Uterus (tissue), 2 donors: ENCODE results near the gene NBR1.

Experiments
- CTCF ChIP-seq, 4 experiments: fragments of 200-600 bp in 2 of 4; fragments of 450-650 bp in 2 of 4; sonication (generic) in 2 of 4; IDR thresholded peaks; one replicate each; pipeline ENCODE4 v1.5.1; 2016 to 2019; ENCODE audit warnings: antibody characterized with exemption in 4 of 4, mild to moderate bottlenecking in 2 of 4, moderate library complexity in 1 of 4
- POLR2A ChIP-seq, 2 donors: fragments of 450-650 bp; IDR thresholded peaks; one replicate each; pipeline ENCODE4 v1.6.1; 2016; ENCODE audit warnings: antibody characterized with exemption in 2 of 2, mild to moderate bottlenecking in 1 of 2, moderate library complexity in 1 of 2

GRCh38 chr17:43132117-43132516, 38.9 kb upstream of the NBR1 start:
- TF ChIP-seq POLR2A (IDR thresholded peaks at IDR 0.05): no peak
- TF ChIP-seq CTCF (IDR thresholded peaks at IDR 0.05): no peak
